ACHN (cell line): ENCODE results near the gene CCDC74A.
"Not testable (repeated sequence)": the region's sequence is repeated elsewhere in the genome, so short reads cannot be mapped to it uniquely, and the experiment has no call there.

Experiments
- DNase-seq: peaks from one replicate; pipeline ENCODE4 v3.0.0-alpha.2; 2015
- in situ Hi-C: cut with HindIII; loops from 2 replicates; pipeline ENCODE4 v1.10.0; 2017; ENCODE audit warnings: low sequenced_read_pairs, low pct_ligation_motif_present, low pct_unique_long_range_greater_than_20kb

Gene CCDC74A

GRCh38 chr2:131495506-131495905 is 32.2 kb upstream of the CCDC74A start:
- DNase-seq, in situ Hi-C loops: not testable (repeated sequence)

GRCh38 chr2:131498321-131498973 is 29.2 kb upstream of the CCDC74A start:
- in situ Hi-C loops, result not testable (repeated sequence)

GRCh38 chr2:131503587-131503986 is 24.1 kb upstream of the CCDC74A start:
- in situ Hi-C loops, result not testable (repeated sequence)

More at GRCh38 chr2:131498321-131498973, 29.2 kb upstream of the CCDC74A start:
- peak; percentile 27 for DNase-seq

GRCh38 chr2:131504082-131504750 is 23.5 kb upstream of the CCDC74A start:
- DNase-seq, in situ Hi-C loops: not testable (repeated sequence)

More at GRCh38 chr2:131503587-131503986, 24.1 kb upstream of the CCDC74A start:
- DNase-seq, result not testable (repeated sequence)

- in situ Hi-C loops, result no loop called here
- DNase-seq, result no peak
These were observed 18.1 kb upstream of the CCDC74A start for GRCh38 chr2:131509615-131510014.

DNA sequence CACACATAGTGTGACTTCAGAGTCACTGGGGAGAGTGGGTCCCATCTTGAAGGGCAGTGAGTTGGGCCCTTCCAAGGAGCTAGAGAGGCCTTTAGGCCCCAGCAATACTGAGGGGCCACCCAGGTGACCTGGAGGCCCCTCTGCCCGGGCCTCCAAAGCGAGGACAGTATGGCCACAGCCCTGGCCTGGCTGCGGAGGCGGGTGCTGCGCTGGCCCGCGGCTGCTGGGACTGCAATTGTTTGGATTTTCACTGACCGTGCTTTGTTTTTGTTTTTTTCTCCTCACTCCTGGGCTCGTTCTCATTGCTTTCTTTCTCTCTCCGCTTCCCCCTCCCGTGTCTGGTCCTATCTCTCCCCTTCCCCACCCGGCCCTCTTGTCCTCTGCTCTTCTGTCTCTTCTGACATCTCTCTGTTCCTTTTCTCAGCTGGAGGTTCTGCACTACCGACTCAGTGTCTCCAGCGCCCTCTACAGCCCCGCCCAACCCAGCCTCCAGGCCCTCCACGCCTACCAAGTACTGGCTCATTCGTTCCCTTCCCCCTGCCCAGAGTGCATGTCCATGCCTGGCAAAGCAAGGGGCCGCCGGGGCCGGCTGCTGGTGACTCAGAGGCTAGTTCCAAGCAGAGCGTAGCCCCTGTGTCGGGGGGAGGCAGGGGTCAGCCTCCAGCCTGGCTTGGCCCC is 16.3 kb upstream of the CCDC74A start:
- peak; percentile 79 for DNase-seq
- in situ Hi-C loops, result not testable (repeated sequence)

GRCh38 chr2:131511969-131512870 is 15.5 kb upstream of the CCDC74A start:
- DNase-seq, in situ Hi-C loops: not testable (repeated sequence)

GRCh38 chr2:131514408-131515166 is 13.1 kb upstream of the CCDC74A start:
- DNase-seq, in situ Hi-C loops: not testable (repeated sequence)

DNA sequence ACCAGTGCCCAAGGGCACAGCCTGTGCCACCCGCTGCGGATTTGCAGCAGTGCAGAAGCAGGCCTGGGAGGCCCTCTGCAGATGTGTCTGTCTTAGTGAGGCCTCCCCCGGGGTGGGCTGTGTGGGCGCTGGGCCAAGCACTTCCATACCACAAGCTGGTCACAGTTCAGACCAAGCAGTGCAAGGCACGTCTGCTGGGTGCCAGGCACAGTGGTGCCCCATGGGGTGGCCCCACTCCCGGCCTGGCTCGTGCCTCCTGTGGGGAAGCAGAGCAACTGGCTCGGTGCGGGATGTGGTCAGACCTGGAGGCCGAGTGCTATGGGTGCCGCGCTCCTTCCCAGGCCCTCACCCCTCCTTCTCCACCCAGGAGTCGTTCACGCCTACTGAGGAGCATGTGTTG is 12.5 kb upstream of the CCDC74A start:
- DNase-seq, in situ Hi-C loops: not testable (repeated sequence)

DNA sequence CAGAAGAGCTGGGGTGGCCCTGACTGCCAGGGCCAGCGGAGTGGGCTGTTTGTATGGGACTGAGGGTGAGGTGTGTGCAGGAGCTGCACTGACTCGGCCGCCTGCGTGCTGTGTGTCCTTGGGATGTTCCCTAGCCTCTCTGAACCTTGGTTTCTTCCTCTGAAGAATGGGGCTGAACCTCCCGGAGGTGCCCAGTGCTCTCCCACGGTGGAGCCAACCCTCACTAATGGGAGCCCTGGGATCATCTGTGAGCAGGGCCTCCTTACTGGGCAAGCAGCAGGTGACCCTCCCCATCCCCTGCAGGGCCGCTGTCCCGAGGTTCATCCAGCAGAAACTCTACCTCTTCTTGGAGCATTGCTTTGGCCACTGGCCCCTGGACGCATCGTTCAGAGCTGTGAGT is 11.7 kb upstream of the CCDC74A start:
- in situ Hi-C loops, result no loop called here

GRCh38 chr2:131516621-131517020 is 11.1 kb upstream of the CCDC74A start:
- in situ Hi-C loops, result not testable (repeated sequence)
- peak; percentile 31 for DNase-seq

More for the DNA sequence above, 11.7 kb upstream of the CCDC74A start:
- no peak for DNase-seq

DNA sequence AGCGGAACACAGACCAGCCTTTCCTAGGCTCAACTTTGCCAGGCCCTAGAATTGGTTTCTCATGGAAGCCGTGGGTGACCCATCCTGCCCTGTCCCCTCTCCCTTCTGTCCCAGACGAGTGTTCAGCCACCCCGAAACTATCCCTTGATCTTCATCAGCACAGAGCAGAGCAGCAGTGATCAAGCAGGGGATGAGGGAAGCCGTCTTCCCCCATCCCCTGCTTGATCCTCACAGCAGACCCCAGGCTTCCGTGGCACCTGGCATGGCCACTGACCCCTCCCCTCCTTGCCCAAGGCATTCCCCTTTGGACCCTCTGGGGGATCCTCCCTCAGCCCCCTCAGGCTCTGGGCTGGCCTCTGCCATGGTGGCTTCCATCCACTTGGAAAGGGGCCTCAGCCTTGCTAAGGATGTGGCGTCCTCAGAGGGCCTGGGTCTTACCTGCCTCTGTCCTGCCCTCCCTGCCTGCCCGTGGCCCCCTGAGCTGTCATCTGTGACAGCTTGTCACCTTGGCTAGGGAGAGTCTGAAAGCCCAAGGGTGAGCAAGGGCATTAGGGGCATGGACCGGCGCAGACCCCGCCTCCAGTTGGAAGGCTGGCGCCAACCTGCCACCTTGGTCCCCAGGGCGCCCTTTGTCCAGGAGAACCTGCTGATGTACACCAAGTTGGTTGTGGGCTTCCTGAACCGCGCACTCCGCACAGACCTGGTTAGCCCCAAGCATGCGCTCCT is 10.4 kb upstream of the CCDC74A start:
- DNase-seq, result no peak
- in situ Hi-C loops, result no loop called here

- in situ Hi-C loops, DNase-seq: not testable (repeated sequence)
These were observed 9.8 kb upstream of the CCDC74A start for GRCh38 chr2:131517856-131518255.

- in situ Hi-C loops, DNase-seq: not testable (repeated sequence)
These were observed 9.2 kb upstream of the CCDC74A start for GRCh38 chr2:131518531-131518930.

DNA sequence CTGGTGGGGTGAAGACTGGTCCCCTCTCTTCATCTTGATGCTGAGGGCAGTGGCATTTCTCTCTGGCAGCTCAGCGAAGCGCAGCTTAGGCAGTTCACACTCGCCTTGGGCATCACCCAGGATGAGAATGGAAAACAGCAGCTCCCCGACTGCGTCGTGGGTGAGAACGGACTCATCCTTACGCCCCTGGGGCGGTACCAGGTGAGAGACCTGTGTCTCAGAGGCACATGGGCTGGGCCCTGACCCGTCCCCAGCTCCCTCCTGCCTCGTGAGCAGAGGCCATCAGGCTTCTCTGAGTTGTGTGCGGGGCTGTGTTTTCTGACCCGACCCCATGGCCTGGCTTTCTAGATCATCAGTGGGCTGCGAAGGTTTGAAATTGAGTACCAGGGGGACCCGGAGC is 8.2 kb upstream of the CCDC74A start:
- DNase-seq, result no peak
- in situ Hi-C loops, result no loop called here

GRCh38 chr2:131519871-131520470 is 7.7 kb upstream of the CCDC74A start:
- DNase-seq, result not testable (repeated sequence)

GRCh38 chr2:131520526-131520925 is 7.2 kb upstream of the CCDC74A start:
- in situ Hi-C loops, result no loop called here
- DNase-seq, result no peak

More at GRCh38 chr2:131519871-131520470, 7.7 kb upstream of the CCDC74A start:
- in situ Hi-C loops, result not testable (repeated sequence)
